Measurements from ENCODE around the gene NOB1.
"Not testable (repeated sequence)": the region's sequence is repeated elsewhere in the genome, so short reads cannot be mapped to it uniquely, and the experiment has no call there.

NOB1 gene

GRCh38 chr16:69754469-69755310, at the start of gene NOB1:
TSS of gene NOB1 (minus strand) at chr16:69754926. CDS start at chr16:69754910, 16 bp downstream.
- DNase-seq (ENCODE audit: low read depth, low spot score): peak; percentile 90

GRCh38 chr16:69804297-69804696, 49.6 kb upstream of the NOB1 start:
- no peak for DNase-seq (ENCODE audit: low read depth, low spot score)

- no peak for DNase-seq (ENCODE audit: low read depth, low spot score)
Observed at GRCh38 chr16:69799611-69800031, 44.9 kb upstream of the NOB1 start.

- no peak for DNase-seq (ENCODE audit: low read depth, low spot score)
Observed at GRCh38 chr16:69798466-69798865, 43.7 kb upstream of the NOB1 start.

GRCh38 chr16:69796285-69797118, 41.8 kb upstream of the NOB1 start:
- peak; percentile 46 for DNase-seq (ENCODE audit: low read depth, low spot score)

GRCh38 chr16:69794486-69794885, 39.8 kb upstream of the NOB1 start:
- no peak for DNase-seq (ENCODE audit: low read depth, low spot score)

GRCh38 chr16:69793526-69793925, 38.8 kb upstream of the NOB1 start:
- DNase-seq (ENCODE audit: low read depth, low spot score): no peak

- DNase-seq (ENCODE audit: low read depth, low spot score): not testable (repeated sequence)
Observed at GRCh38 chr16:69791391-69791847, 36.7 kb upstream of the NOB1 start.

- DNase-seq (ENCODE audit: low read depth, low spot score): no peak
Observed at GRCh38 chr16:69787883-69788282, 33.2 kb upstream of the NOB1 start.

GRCh38 chr16:69784586-69784985, 29.9 kb upstream of the NOB1 start:
- DNase-seq (ENCODE audit: low read depth, low spot score): no peak

GRCh38 chr16:69781118-69781517, 26.4 kb upstream of the NOB1 start:
- DNase-seq (ENCODE audit: low read depth, low spot score): no peak

GRCh38 chr16:69779724-69780123, 25.0 kb upstream of the NOB1 start:
- DNase-seq (ENCODE audit: low read depth, low spot score): no peak

GRCh38 chr16:69775563-69775962, 20.8 kb upstream of the NOB1 start:
- DNase-seq (ENCODE audit: low read depth, low spot score): no peak

- DNase-seq (ENCODE audit: low read depth, low spot score): no peak
Observed at GRCh38 chr16:69773260-69773947, 18.7 kb upstream of the NOB1 start.

GRCh38 chr16:69771651-69771967, 16.9 kb upstream of the NOB1 start:
- no peak for DNase-seq (ENCODE audit: low read depth, low spot score)

- no peak for DNase-seq (ENCODE audit: low read depth, low spot score)
Observed at GRCh38 chr16:69769404-69769803, 14.7 kb upstream of the NOB1 start.

GRCh38 chr16:69768666-69769065, 13.9 kb upstream of the NOB1 start:
- no peak for DNase-seq (ENCODE audit: low read depth, low spot score)

GRCh38 chr16:69767459-69768229, 12.9 kb upstream of the NOB1 start:
- no peak for DNase-seq (ENCODE audit: low read depth, low spot score)

- DNase-seq (ENCODE audit: low read depth, low spot score): no peak
Observed at GRCh38 chr16:69763599-69763942, 8.8 kb upstream of the NOB1 start.

- no peak for DNase-seq (ENCODE audit: low read depth, low spot score)
Observed at GRCh38 chr16:69762814-69763598, 8.3 kb upstream of the NOB1 start.

Measured in brain pericyte (primary cell).